Heart left ventricle (tissue), 13 donors: ENCODE results near the gene ITGA5.

Experiments
- CTCF ChIP-seq, 12 donors: fragments of 200-600 bp; sonication (generic) in 4 of 12; IDR thresholded peaks; one replicate each; pipeline versions ENCODE4 v1.5.0 to v1.8.0; 2018 to 2022; ENCODE audit warnings: antibody characterized with exemption in 12 of 12, mild to moderate bottlenecking in 5 of 12
- POLR2A ChIP-seq, 2 donors: fragments of 450-650 bp; IDR thresholded peaks; one replicate each; pipeline ENCODE4 v1.6.1; 2017; ENCODE audit warnings: antibody characterized with exemption in 2 of 2, mild to moderate bottlenecking in 2 of 2, moderate library complexity in 2 of 2
- donor health status: ischemic (EF 13 %, LVEDD 7.1; RV severe dilation, severe dysfunction).
- donor health status: DM: no; HTN: yes; CAD: no.
- donor health status: DM: no; HTN: no; CAD: no.
- donor health status: ischemic (EF 25% LVEDD 6.9; RV normal size, moderate dysfunction).
- donor health status: ischemic (EF 25% LVEDD 5.7; RV mildly dilated, moderate dysfunction).
- donor health status: ischemic (EF 35%, LVEDD 5.7; RV mildly dilated, moderate dysfunction).
- donor health status: nonischemic (EF 11% LVEDD 7.7; RV severe dilation, severe dysfunction).
- donor health status: DM: yes; HTN: yes; CAD: no.
- donor health status: PGD.
- donor health status: ischemic (EF 29% LVEDD 5.4; RV normal size, mild dysfunction).
- donor health status: nonischemic (EF 23%, LVEDD 6.1; RV moderate dilation, normal function).

GRCh38 chr12:54350743-54351142 is 68.3 kb downstream of the ITGA5 start:
- no peak for TF ChIP-seq POLR2A (IDR thresholded peaks at IDR 0.05)
- TF ChIP-seq CTCF (IDR thresholded peaks at IDR 0.05) = no peak
